Hepatocyte (in vitro differentiated cells): ENCODE measurements around the gene PRKG1. TPM values are rescaled to one million over a fixed set of nuclear protein-coding genes. Genes with fewer than 3 reads are reported as not detected.

Experiments used
- DNase-seq: peaks from one replicate; pipeline ENCODE4 v3.0.0-alpha.2; 2016; ENCODE audit warnings: low spot score
- H2AFZ ChIP-seq: fragments of 200-600 bp; sonication (generic); 2 replicates; pipeline ENCODE4 v1.6.0; 2016; ENCODE audit warnings: antibody characterized with exemption, mild to moderate bottlenecking
- H3K27ac ChIP-seq: fragments of 200-600 bp; sonication (generic); 2 replicates; pipeline ENCODE4 v1.5.1; 2016; ENCODE audit warnings: mild to moderate bottlenecking
- H3K27me3 ChIP-seq: fragments of 200-600 bp; sonication (generic); 2 replicates; pipeline ENCODE4 v1.6.1; 2016
- H3K36me3 ChIP-seq: fragments of 200-600 bp; sonication (generic); replicated peaks from 2 replicates; pipeline ENCODE4 v1.5.1; 2016; ENCODE audit warnings: low read depth; ENCODE audit not compliant: insufficient read depth
- H3K4me1 ChIP-seq: fragments of 200-600 bp; sonication (generic); 2 replicates; pipeline ENCODE4 v1.5.1; 2016; ENCODE audit warnings: mild to moderate bottlenecking, moderate library complexity; ENCODE audit not compliant: insufficient read depth
- H3K4me2 ChIP-seq: fragments of 200-600 bp; sonication (generic); 2 replicates; pipeline ENCODE4 v1.6.0; 2016
- H3K4me3 ChIP-seq: fragments of 200-600 bp; sonication (generic); 2 replicates; pipeline ENCODE4 v1.5.1; 2016; ENCODE audit warnings: mild to moderate bottlenecking
- H3K79me2 ChIP-seq: fragments of 200-600 bp; sonication (generic); 2 replicates; pipeline ENCODE4 v1.6.0; 2017; ENCODE audit warnings: mild to moderate bottlenecking
- H3K9me2 ChIP-seq: fragments of 200-600 bp; sonication (generic); replicated peaks from 2 replicates; pipeline ENCODE4 v1.6.0; 2017; ENCODE audit warnings: mild to moderate bottlenecking; ENCODE audit not compliant: insufficient read depth
- H3K9me3 ChIP-seq: fragments of 200-600 bp; sonication (generic); 2 replicates; pipeline ENCODE4 v1.5.1; 2016; ENCODE audit warnings: low read depth, mild to moderate bottlenecking
- H4K20me1 ChIP-seq: fragments of 200-600 bp; sonication (generic); 2 replicates; pipeline ENCODE4 v1.6.0; 2016; ENCODE audit warnings: mild to moderate bottlenecking; ENCODE audit not compliant: insufficient read depth, poor library complexity, severe bottlenecking
- CTCF ChIP-seq: fragments of 200-600 bp; sonication (generic); IDR thresholded peaks from 2 replicates; pipeline ENCODE4 v1.5.1; 2016; ENCODE audit warnings: antibody characterized with exemption, mild to moderate bottlenecking; ENCODE audit not compliant: poor library complexity
- EZH2 ChIP-seq: fragments of 200-600 bp; sonication (generic); IDR thresholded peaks from 2 replicates; pipeline ENCODE4 v1.6.1; 2016; ENCODE audit warnings: antibody characterized with exemption, mild to moderate bottlenecking, borderline replicate concordance
- EZH2phosphoT487 ChIP-seq: fragments of 200-600 bp; sonication (generic); IDR thresholded peaks from one replicate; pipeline ENCODE4 v1.6.1; 2018; ENCODE audit warnings: antibody characterized with exemption, mild to moderate bottlenecking, low read depth, moderate library complexity; ENCODE audit not compliant: unreplicated experiment, severe bottlenecking
- WGBS: methylation state at CpG from one replicate; pipeline ENCODE4 v1.1.6; 2016; ENCODE audit warnings: low lambda C conversion rate; ENCODE audit errors: missing lambda C conversion rate; 5-methylcytosine and 5-hydroxymethylcytosine counted together
- polyA plus RNA-seq: library from polyadenylated mRNA; unstranded; fragments of >200 nt; fragmentation: Nextera tagmentation; extraction: Ambion mirVana; gene quantifications from 2 replicates; pipeline ENCODE4 v1.2.1, GENCODE V29; 2016
- total RNA-seq: library from RNA; depleted of rRNA; stranded (reverse); fragments of >200 nt; gene quantifications from 2 replicates; pipeline ENCODE4 v1.2.3, GENCODE V29; 2014

PRKG1 gene
- total and polyA plus RNA-seq, 2 experiments from 2014 or later, result 4.0 to 8.1 TPM

- Histone ChIP-seq H3K27ac (no peak overlapping the region), H3K4me1 (no peaks in the 10 kb centered on the region), H2AFZ (no peak overlapping the region), H3K79me2 (no peaks in the 10 kb centered on the region), H3K4me2 (no peak overlapping the region), H3K9me2 (no peaks in the 10 kb centered on the region), H4K20me1 (no peaks in the 10 kb centered on the region), H3K27me3 (no peaks in the 10 kb centered on the region), H3K4me3 (no peak overlapping the region), H3K36me3 (no peaks in the 10 kb centered on the region), H3K9me3 (no peaks in the 10 kb centered on the region)
- TF ChIP-seq EZH2phosphoT487 (no peak), EZH2 (no peak), CTCF (no peak)
- 90% methylated on average over 2 of the region's 2 CpGs for WGBS
- DNase-seq, result no peak
Measured at GRCh38 chr10:52135101-52135500, 1060.8 kb downstream of the PRKG1 start.

GRCh38 chr10:52136921-52137320, 1062.6 kb downstream of the PRKG1 start:
- Histone ChIP-seq H3K9me2 (no peaks in the 10 kb centered on the region), H3K4me1 (no peaks in the 10 kb centered on the region), H3K79me2 (no peaks in the 10 kb centered on the region), H3K27ac (no peak overlapping the region), H3K27me3 (no peaks in the 10 kb centered on the region), H2AFZ (no peak overlapping the region), H3K9me3 (no peaks in the 10 kb centered on the region), H3K4me2 (no peak overlapping the region), H3K4me3 (no peak overlapping the region), H4K20me1 (no peaks in the 10 kb centered on the region), H3K36me3 (no peaks in the 10 kb centered on the region)
- no peak for TF ChIP-seq CTCF
- no peak for TF ChIP-seq EZH2
- no peak for TF ChIP-seq EZH2phosphoT487
- 69% methylated on average over 2 of the region's 2 CpGs for WGBS
- no peak for DNase-seq

GRCh38 chr10:52143338-52143737, 1069.1 kb downstream of the PRKG1 start:
- no peak overlapping the region for H3K4me2 ChIP-seq
- H3K27ac ChIP-seq, result no peak overlapping the region
- H4K20me1 ChIP-seq, result no peaks in the 10 kb centered on the region
- no peak overlapping the region for H2AFZ ChIP-seq
- H3K4me1 ChIP-seq, result no peaks in the 10 kb centered on the region
- no peak for DNase-seq
- TF ChIP-seq EZH2phosphoT487 (no peak), CTCF (no peak), EZH2 (no peak)
- no peaks in the 10 kb centered on the region for H3K9me2 ChIP-seq
- no peaks in the 10 kb centered on the region for H3K36me3 ChIP-seq
- H3K4me3 ChIP-seq, result no peak overlapping the region
- H3K9me3 ChIP-seq, result no peaks in the 10 kb centered on the region
- WGBS, result 83% methylated on average over 1 of the region's 1 CpG
- H3K27me3 ChIP-seq, result no peaks in the 10 kb centered on the region
- no peaks in the 10 kb centered on the region for H3K79me2 ChIP-seq

GRCh38 chr10:52145636-52146035, 1071.3 kb downstream of the PRKG1 start:
- WGBS, result 44% methylated on average over 1 of the region's 1 CpG
- H3K9me2 ChIP-seq, result no peaks in the 10 kb centered on the region
- no peak for DNase-seq
- TF ChIP-seq EZH2phosphoT487, result no peak
- TF ChIP-seq EZH2, result no peak
- no peak for TF ChIP-seq CTCF
- no peak overlapping the region for H3K4me3 ChIP-seq
- no peaks in the 10 kb centered on the region for H3K36me3 ChIP-seq
- H3K4me1 ChIP-seq, result no peaks in the 10 kb centered on the region
- no peaks in the 10 kb centered on the region for H3K79me2 ChIP-seq
- H3K27ac ChIP-seq, result no peak overlapping the region
- no peaks in the 10 kb centered on the region for H3K9me3 ChIP-seq
- no peaks in the 10 kb centered on the region for H3K27me3 ChIP-seq
- H3K4me2 ChIP-seq, result no peak overlapping the region
- H2AFZ ChIP-seq, result no peak overlapping the region
- no peaks in the 10 kb centered on the region for H4K20me1 ChIP-seq
